Measurements from ENCODE around the gene RABGAP1L. TPM values are rescaled to one million over a fixed set of nuclear protein-coding genes. Genes with fewer than 3 reads are reported as not detected.
"Not testable (repeated sequence)": the region's sequence is repeated elsewhere in the genome, so short reads cannot be mapped to it uniquely, and the experiment has no call there.

The RABGAP1L gene
- polyA plus RNA-seq, 4 donors = 21.6 to 29.8 (median 29.6) TPM

- no peak for DNase-seq (ENCODE audit: low read depth in 4 of 4, low spot score in 3 of 4)
Observed at GRCh38 chr1:174999936-175000696, 840.8 kb downstream of the RABGAP1L start, which contains the start of gene CACYBP. TSS of gene CACYBP (plus strand) at chr1:174999947. CDS start at chr1:175000181, 234 bp downstream.

GRCh38 chr1:175000697-175001187 is 841.4 kb downstream of the RABGAP1L start:
- DNase-seq (ENCODE audit: low read depth in 4 of 4, low spot score in 3 of 4) = no peak

- no peak for DNase-seq (ENCODE audit: low read depth in 4 of 4, low spot score in 3 of 4)
Observed at GRCh38 chr1:175002910-175003517, 843.7 kb downstream of the RABGAP1L start.

- DNase-seq (ENCODE audit: low read depth in 4 of 4, low spot score in 3 of 4) = no peak
Observed at GRCh38 chr1:175003521-175003920, 844.2 kb downstream of the RABGAP1L start.

DNA sequence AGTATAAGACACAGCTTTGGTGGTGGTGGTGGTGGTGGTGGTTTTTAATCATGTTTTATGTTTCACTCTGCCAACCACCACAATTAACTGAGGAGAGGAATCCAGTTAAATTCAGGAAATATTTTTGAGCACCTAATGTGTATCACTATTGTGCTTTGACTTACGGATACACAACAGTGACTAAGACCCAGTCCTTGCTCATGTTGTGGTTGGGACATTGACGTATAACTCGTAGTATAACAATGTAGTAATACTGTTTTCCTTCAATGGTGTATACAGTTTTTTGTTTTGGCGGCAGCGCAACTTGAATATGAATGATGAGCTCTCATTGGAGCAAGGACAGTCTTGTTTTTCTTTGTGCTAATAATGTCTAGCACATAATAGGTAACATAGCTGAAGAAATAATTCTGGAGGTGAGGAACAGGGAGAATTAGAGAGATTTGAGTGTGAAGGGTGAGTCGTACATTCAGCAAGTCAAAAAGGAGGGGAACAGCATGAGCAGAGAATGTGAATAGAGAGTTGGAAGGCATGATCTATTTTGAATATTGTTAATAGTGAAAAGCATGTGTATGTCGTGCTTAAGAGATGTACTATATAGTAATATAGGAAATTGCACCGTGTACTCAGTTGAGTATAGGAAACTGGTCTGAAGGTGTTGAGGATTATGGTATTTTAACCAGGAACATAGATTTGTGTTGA is 845.9 kb downstream of the RABGAP1L start:
- DNase-seq (ENCODE audit: low read depth in 4 of 4, low spot score in 3 of 4) = no peak

- DNase-seq (ENCODE audit: low read depth in 4 of 4, low spot score in 3 of 4) = no peak
Observed at GRCh38 chr1:175009532-175009931, 850.2 kb downstream of the RABGAP1L start.

DNA sequence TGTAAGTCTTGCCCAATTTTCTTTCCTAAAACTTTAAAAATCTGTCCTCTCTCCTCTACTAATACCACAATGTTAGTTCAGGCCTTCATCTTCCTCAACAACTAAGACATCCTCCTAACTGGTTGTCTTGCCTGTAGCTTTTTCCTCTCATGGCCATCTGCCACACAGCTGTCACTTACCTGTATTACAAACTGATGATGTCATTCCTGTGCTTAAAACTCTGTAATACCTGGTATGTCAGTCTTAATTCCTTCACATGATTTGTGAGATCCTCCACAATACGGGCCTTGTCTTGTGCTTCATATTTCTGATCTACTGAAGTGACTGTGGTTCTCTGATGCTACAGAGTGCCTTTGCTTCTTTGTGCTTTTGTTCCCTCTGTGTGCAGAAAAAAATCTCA is 854.1 kb downstream of the RABGAP1L start:
- DNase-seq (ENCODE audit: low read depth in 4 of 4, low spot score in 3 of 4) = no peak

DNA sequence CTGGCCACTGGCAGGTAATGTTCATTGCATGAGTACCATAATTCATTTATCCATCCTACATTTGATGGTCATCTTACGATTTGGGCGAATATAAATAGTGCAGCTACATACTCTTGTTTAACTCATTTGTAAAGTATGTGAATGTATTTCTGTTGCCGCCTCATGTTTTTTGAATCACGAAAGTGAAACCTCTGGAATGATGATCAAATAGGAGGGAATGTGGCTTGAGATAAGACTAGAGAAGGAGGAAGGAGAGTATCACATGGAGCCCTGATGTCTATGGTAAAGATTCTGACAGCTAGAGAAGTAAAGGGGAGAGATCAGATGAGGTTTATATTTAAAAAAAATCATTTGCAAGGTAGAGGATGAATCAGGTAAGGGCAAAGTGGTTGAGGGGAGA is 855.9 kb downstream of the RABGAP1L start:
- no peak for DNase-seq (ENCODE audit: low read depth in 4 of 4, low spot score in 3 of 4)

GRCh38 chr1:175019524-175019923 is 860.2 kb downstream of the RABGAP1L start:
- no peak for DNase-seq (ENCODE audit: low read depth in 4 of 4, low spot score in 3 of 4)

- peak; percentile 97 to 99 (median 98) for DNase-seq (ENCODE audit: low read depth in 4 of 4, low spot score in 3 of 4)
Observed at GRCh38 chr1:175023043-175023921, 864.0 kb downstream of the RABGAP1L start, which contains the start of gene MRPS14. TSS of gene MRPS14 (minus strand) at chr1:175023425. CDS start at chr1:175023408, 17 bp downstream.

DNA sequence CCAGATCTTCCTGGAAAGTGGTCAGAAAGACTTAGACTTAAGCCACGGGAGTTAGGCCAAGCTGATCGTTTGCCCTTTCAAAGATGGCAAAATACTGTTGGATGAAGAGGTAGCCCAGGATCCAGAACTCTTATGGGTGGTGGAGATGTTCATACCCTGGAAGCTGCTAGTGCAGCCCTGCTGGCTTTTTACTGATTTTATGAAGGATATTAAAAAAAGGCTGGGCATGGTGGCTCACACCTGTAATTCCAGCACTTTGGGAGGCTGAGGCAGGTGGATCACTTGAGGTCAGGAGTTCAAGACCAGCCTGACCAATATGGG is 864.6 kb downstream of the RABGAP1L start:
- DNase-seq (ENCODE audit: low read depth in 4 of 4, low spot score in 3 of 4) = not testable (repeated sequence)

DNA sequence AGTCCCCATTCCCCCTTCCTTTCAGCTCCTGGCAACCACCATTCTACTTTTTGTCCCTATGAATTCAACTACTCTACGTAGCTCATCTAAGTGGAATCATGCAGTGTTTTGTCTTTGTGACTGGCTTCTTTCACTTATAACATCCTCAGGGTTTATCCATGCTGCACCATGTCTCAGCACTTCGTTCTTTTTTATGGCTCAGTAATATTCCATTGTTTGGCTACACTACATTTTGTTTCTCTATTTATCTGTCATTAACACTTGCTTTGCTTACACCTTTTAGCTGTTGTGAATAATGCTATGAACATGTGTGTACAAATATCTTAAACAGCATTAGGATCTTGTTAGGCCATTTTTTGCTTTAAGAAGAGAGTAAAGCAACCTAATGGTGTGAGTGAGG is 865.5 kb downstream of the RABGAP1L start:
- DNase-seq (ENCODE audit: low read depth in 4 of 4, low spot score in 3 of 4) = no peak

DNA sequence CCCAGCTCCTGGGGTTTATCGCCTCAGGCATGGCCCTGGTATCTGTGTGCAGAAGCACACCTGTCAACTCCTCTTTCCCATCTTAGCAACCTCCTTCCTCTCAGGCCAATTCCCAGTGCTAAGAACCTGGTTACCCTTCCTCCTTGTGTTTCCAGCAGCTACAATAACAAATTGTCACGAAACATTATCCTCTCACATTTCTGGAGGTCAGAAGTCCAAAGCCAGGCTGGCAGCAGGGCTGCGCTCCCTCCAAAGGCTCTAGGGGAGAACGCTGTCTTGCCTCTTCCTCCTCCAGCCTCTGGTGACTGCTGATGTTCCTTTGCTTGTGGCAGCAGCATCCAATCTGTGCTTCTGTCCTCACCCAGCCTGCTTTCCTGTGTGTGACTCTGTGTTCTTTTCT is 874.6 kb downstream of the RABGAP1L start:
- no peak for DNase-seq (ENCODE audit: low read depth in 4 of 4, low spot score in 3 of 4)

DNA sequence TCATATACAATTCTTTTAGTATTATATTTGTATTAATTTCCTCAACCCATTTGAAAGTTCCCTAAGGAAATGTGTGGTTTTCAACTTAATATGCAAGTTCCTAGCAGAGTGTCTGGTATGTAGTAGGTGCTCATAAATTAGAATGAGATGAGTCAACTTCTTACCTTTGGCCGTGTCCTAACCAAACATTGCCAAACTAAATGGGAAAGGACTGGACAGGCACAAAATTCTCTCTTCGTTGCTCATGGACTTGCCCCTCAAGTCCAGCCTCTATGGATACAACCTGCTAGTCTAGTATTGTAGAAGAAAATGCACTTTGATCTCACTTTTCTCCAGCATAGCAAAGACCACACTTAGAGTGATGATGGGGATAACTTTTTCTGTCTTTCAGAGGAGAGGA is 875.5 kb downstream of the RABGAP1L start:
- no peak for DNase-seq (ENCODE audit: low read depth in 4 of 4, low spot score in 3 of 4)

GRCh38 chr1:175035865-175036264 is 876.5 kb downstream of the RABGAP1L start:
- DNase-seq (ENCODE audit: low read depth in 4 of 4, low spot score in 3 of 4) = no peak

- DNase-seq (ENCODE audit: low read depth in 4 of 4, low spot score in 3 of 4) = no peak
Observed at GRCh38 chr1:175036476-175036875, 877.2 kb downstream of the RABGAP1L start.

- DNase-seq (ENCODE audit: low read depth in 4 of 4, low spot score in 3 of 4) = no peak
Observed at GRCh38 chr1:175037416-175037815, 878.1 kb downstream of the RABGAP1L start.

GRCh38 chr1:175040324-175040879 is 881.1 kb downstream of the RABGAP1L start:
- no peak for DNase-seq (ENCODE audit: low read depth in 4 of 4, low spot score in 3 of 4)

- DNase-seq (ENCODE audit: low read depth in 4 of 4, low spot score in 3 of 4) = no peak
Observed at GRCh38 chr1:175042650-175043049, 883.3 kb downstream of the RABGAP1L start.

- no peak for DNase-seq (ENCODE audit: low read depth in 4 of 4, low spot score in 3 of 4)
Observed at GRCh38 chr1:175043824-175044223, 884.5 kb downstream of the RABGAP1L start.
